Mesendoderm (in vitro differentiated cells): ENCODE results near the gene IQSEC1.

Experiments
- DNase-seq: peaks from one replicate; pipeline ENCODE4 v3.0.0; 2013
- H2AK5ac ChIP-seq: 2 replicates; pipeline ENCODE4 v1.6.1; 2013; ENCODE audit warnings: low read length, inconsistent platforms
- H2BK120ac ChIP-seq: 2 replicates; pipeline ENCODE4 v1.6.1; 2013; ENCODE audit warnings: low read depth, mild to moderate bottlenecking, low read length, moderate library complexity, mixed read lengths
- H2BK15ac ChIP-seq: replicated peaks from 2 replicates; pipeline ENCODE4 v1.6.1; 2013; ENCODE audit warnings: low read depth, mild to moderate bottlenecking, moderate library complexity
- H2BK5ac ChIP-seq: 2 replicates; pipeline ENCODE4 v1.6.1; 2013; ENCODE audit warnings: low read length, inconsistent platforms
- H3K18ac ChIP-seq: 2 replicates; pipeline ENCODE4 v1.6.1; 2013; ENCODE audit warnings: mild to moderate bottlenecking, low read length, mixed read lengths
- H3K23ac ChIP-seq: one replicate; pipeline ENCODE4 v1.6.1; 2013; ENCODE audit warnings: low read length
- H3K27ac ChIP-seq: 2 replicates; pipeline ENCODE4 v1.5.1; 2013; ENCODE audit warnings: low read depth, mild to moderate bottlenecking, inconsistent platforms, low read length, moderate library complexity
- H3K27me3 ChIP-seq: 2 replicates; pipeline ENCODE4 v1.6.1; 2013; ENCODE audit warnings: low read length, control low read depth, mild to moderate bottlenecking, inconsistent platforms; ENCODE audit not compliant: insufficient read depth, poor library complexity
- H3K36me3 ChIP-seq: 2 replicates; pipeline ENCODE4 v1.6.1; 2013; ENCODE audit warnings: low read length, inconsistent platforms; ENCODE audit not compliant: control insufficient read depth, insufficient read depth
- H3K4ac ChIP-seq: one replicate; pipeline ENCODE4 v1.6.1; 2013; ENCODE audit warnings: low read depth, mild to moderate bottlenecking, low read length, moderate library complexity
- H3K4me1 ChIP-seq: 2 replicates; pipeline ENCODE4 v1.6.1; 2013; ENCODE audit warnings: low read depth, low read length, inconsistent platforms; ENCODE audit not compliant: control insufficient read depth
- H3K4me2 ChIP-seq: 2 replicates; pipeline ENCODE4 v1.6.1; 2013; ENCODE audit warnings: low read length
- H3K4me3 ChIP-seq: 2 replicates; pipeline ENCODE4 v1.5.1; 2013; ENCODE audit warnings: mild to moderate bottlenecking, low read length
- H3K56ac ChIP-seq: one replicate; pipeline ENCODE4 v1.6.1; 2013; ENCODE audit warnings: low read length
- H3K79me1 ChIP-seq: 2 replicates; pipeline ENCODE4 v1.6.1; 2013; ENCODE audit warnings: low read length, inconsistent platforms
- H3K79me2 ChIP-seq: 2 replicates; pipeline ENCODE4 v1.6.1; 2013; ENCODE audit warnings: mild to moderate bottlenecking, low read length; ENCODE audit not compliant: control insufficient read depth, insufficient read depth
- H3K9ac ChIP-seq: 2 replicates; pipeline ENCODE4 v1.6.1; 2013; ENCODE audit warnings: low read length, inconsistent platforms
- H4K5ac ChIP-seq: one replicate; pipeline ENCODE4 v1.6.1; 2013; ENCODE audit warnings: low read length
- H4K8ac ChIP-seq: one replicate; pipeline ENCODE4 v1.6.1; 2013; ENCODE audit warnings: low read depth, mild to moderate bottlenecking, control low read depth, low read length, moderate library complexity
- WGBS: extraction: QIAGEN DNeasy Blood & Tissue Kit; methylation state at CpG from one replicate; pipeline ENCODE4 v1.1.7; 2013; ENCODE audit warnings: low lambda C conversion rate, missing lambda C conversion rate; ENCODE audit not compliant: insufficient coverage; ENCODE audit errors: extremely low coverage; 5-methylcytosine and 5-hydroxymethylcytosine counted together

Gene IQSEC1

GRCh38 chr3:13067778-13068177, 5.5 kb downstream of the IQSEC1 start:
- H2BK120ac ChIP-seq: no peak overlapping the region
- no peak overlapping the region for H3K4ac ChIP-seq
- no peak overlapping the region for H3K18ac ChIP-seq
- H2AK5ac ChIP-seq: no peak overlapping the region
- H3K9ac ChIP-seq: no peak overlapping the region
- H3K79me1 ChIP-seq: no peaks in the 10 kb centered on the region
- H2BK5ac ChIP-seq: no peak overlapping the region
- H4K5ac ChIP-seq: no peak overlapping the region
- WGBS: no CpG with 5 or more reads among the region's 4 CpGs
- no peak for DNase-seq
- H3K79me2 ChIP-seq: no peaks in the 10 kb centered on the region
- no peak overlapping the region for H3K4me2 ChIP-seq
- H4K8ac ChIP-seq: no peak overlapping the region
- no peaks in the 10 kb centered on the region for H3K27me3 ChIP-seq
- H2BK15ac ChIP-seq: no peak overlapping the region
- H3K23ac ChIP-seq: no peak overlapping the region
- no peaks in the 10 kb centered on the region for H3K36me3 ChIP-seq
- H3K27ac ChIP-seq: no peak overlapping the region
- no peak overlapping the region for H3K56ac ChIP-seq
- no peak overlapping the region for H3K4me3 ChIP-seq
- no peaks in the 10 kb centered on the region for H3K4me1 ChIP-seq

GRCh38 chr3:13066834-13067233, 6.4 kb downstream of the IQSEC1 start:
- Histone ChIP-seq H2BK120ac (no peak overlapping the region), H3K56ac (no peak overlapping the region), H3K36me3 (no peaks in the 10 kb centered on the region), H3K27me3 (no peaks in the 10 kb centered on the region), H2BK5ac (no peak overlapping the region), H3K79me1 (no peaks in the 10 kb centered on the region), H3K23ac (no peak overlapping the region), H3K79me2 (no peaks in the 10 kb centered on the region), H3K4me2 (no peak overlapping the region), H2BK15ac (no peak overlapping the region), H3K27ac (no peak overlapping the region), H2AK5ac (no peak overlapping the region), H4K5ac (no peak overlapping the region), H3K4me3 (no peak overlapping the region), H4K8ac (no peak overlapping the region), H3K4me1 (no peaks in the 10 kb centered on the region), H3K9ac (no peak overlapping the region), H3K18ac (no peak overlapping the region), H3K4ac (no peak overlapping the region)
- no peak for DNase-seq
- no CpG with 5 or more reads among the region's 4 CpGs for WGBS

- H3K36me3 ChIP-seq: no peaks in the 10 kb centered on the region
- WGBS: no CpG with 5 or more reads among the region's 11 CpGs
- no peak overlapping the region for H3K56ac ChIP-seq
- no peak overlapping the region for H3K4me3 ChIP-seq
- H3K27ac ChIP-seq: no peak overlapping the region
- no peak overlapping the region for H3K4ac ChIP-seq
- H3K18ac ChIP-seq: no peak overlapping the region
- H2BK15ac ChIP-seq: no peak overlapping the region
- H2BK120ac ChIP-seq: no peak overlapping the region
- H3K4me1 ChIP-seq: no peaks in the 10 kb centered on the region
- no peak overlapping the region for H4K5ac ChIP-seq
- no peak overlapping the region for H2BK5ac ChIP-seq
- no peak overlapping the region for H3K4me2 ChIP-seq
- no peaks in the 10 kb centered on the region for H3K27me3 ChIP-seq
- H3K9ac ChIP-seq: no peak overlapping the region
- H3K79me1 ChIP-seq: no peaks in the 10 kb centered on the region
- H4K8ac ChIP-seq: no peak overlapping the region
- no peaks in the 10 kb centered on the region for H3K79me2 ChIP-seq
- DNase-seq: no peak
- H2AK5ac ChIP-seq: no peak overlapping the region
- H3K23ac ChIP-seq: no peak overlapping the region
These were observed 7.0 kb downstream of the IQSEC1 start for GRCh38 chr3:13066236-13066635.

GRCh38 chr3:13065727-13066126, 7.5 kb downstream of the IQSEC1 start:
- WGBS: no CpG with 5 or more reads among the region's 4 CpGs

GRCh38 chr3:13064964-13065363, 8.3 kb downstream of the IQSEC1 start:
- Histone ChIP-seq H2BK15ac (no peak overlapping the region), H3K79me1 (no peaks in the 10 kb centered on the region), H3K56ac (no peak overlapping the region), H3K79me2 (no peaks in the 10 kb centered on the region), H3K4me2 (no peak overlapping the region), H4K5ac (no peak overlapping the region), H2BK120ac (no peak overlapping the region), H4K8ac (no peak overlapping the region), H3K27me3 (no peaks in the 10 kb centered on the region), H3K4me3 (no peak overlapping the region), H3K36me3 (no peaks in the 10 kb centered on the region), H2BK5ac (no peak overlapping the region), H3K18ac (no peak overlapping the region), H3K4me1 (no peaks in the 10 kb centered on the region), H3K4ac (no peak overlapping the region), H3K9ac (no peak overlapping the region), H3K27ac (no peak overlapping the region), H3K23ac (no peak overlapping the region), H2AK5ac (no peak overlapping the region)
- no CpG with 5 or more reads among the region's 4 CpGs for WGBS
- no peak for DNase-seq

More at GRCh38 chr3:13065727-13066126, 7.5 kb downstream of the IQSEC1 start:
- no peak overlapping the region for H3K4me2 ChIP-seq
- H3K36me3 ChIP-seq: no peaks in the 10 kb centered on the region
- no peaks in the 10 kb centered on the region for H3K79me1 ChIP-seq
- no peak overlapping the region for H3K23ac ChIP-seq
- no peaks in the 10 kb centered on the region for H3K79me2 ChIP-seq
- H3K4me1 ChIP-seq: no peaks in the 10 kb centered on the region
- H3K18ac ChIP-seq: no peak overlapping the region
- no peak overlapping the region for H2BK120ac ChIP-seq
- no peak overlapping the region for H4K8ac ChIP-seq
- H3K27me3 ChIP-seq: no peaks in the 10 kb centered on the region
- H4K5ac ChIP-seq: no peak overlapping the region
- H3K4ac ChIP-seq: no peak overlapping the region
- H3K4me3 ChIP-seq: no peak overlapping the region
- H2AK5ac ChIP-seq: no peak overlapping the region
- no peak overlapping the region for H3K56ac ChIP-seq
- H3K9ac ChIP-seq: no peak overlapping the region
- H2BK15ac ChIP-seq: no peak overlapping the region
- no peak for DNase-seq
- no peak overlapping the region for H2BK5ac ChIP-seq
- no peak overlapping the region for H3K27ac ChIP-seq

GRCh38 chr3:13064159-13064868, 8.9 kb downstream of the IQSEC1 start:
- no peak overlapping the region for H3K4ac ChIP-seq
- no peak overlapping the region for H2BK15ac ChIP-seq
- H3K4me2 ChIP-seq: no peak overlapping the region
- no peak overlapping the region for H3K23ac ChIP-seq
- H3K36me3 ChIP-seq: no peaks in the 10 kb centered on the region
- no peaks in the 10 kb centered on the region for H3K79me2 ChIP-seq
- no peak overlapping the region for H3K18ac ChIP-seq
- H2BK120ac ChIP-seq: no peak overlapping the region
- no peaks in the 10 kb centered on the region for H3K79me1 ChIP-seq
- no peak overlapping the region for H3K27ac ChIP-seq
- H2BK5ac ChIP-seq: no peak overlapping the region
- no peaks in the 10 kb centered on the region for H3K4me1 ChIP-seq
- no peak for DNase-seq
- no peak overlapping the region for H4K5ac ChIP-seq
- no peaks in the 10 kb centered on the region for H3K27me3 ChIP-seq
- no peak overlapping the region for H4K8ac ChIP-seq
- 100% methylated on average over 1 of the region's 12 CpGs for WGBS
- H3K4me3 ChIP-seq: no peak overlapping the region
- H3K56ac ChIP-seq: no peak overlapping the region
- no peak overlapping the region for H3K9ac ChIP-seq
- H2AK5ac ChIP-seq: no peak overlapping the region
